ENCODE results near the gene ARMC7.
"Not testable (repeated sequence)": the region's sequence is repeated elsewhere in the genome, so short reads cannot be mapped to it uniquely, and the experiment has no call there.

The ARMC7 gene

GRCh38 chr17:75109407-75110233 lies at the start of gene ARMC7:
Gene ARMC7 (plus strand): TSS chr17:75109969. CDS start chr17:75110289, 320 bp downstream.
- in situ Hi-C loops (cut with MboI; ENCODE audit: low sequenced_read_pairs): no loop called here

- in situ Hi-C loops (cut with MboI; ENCODE audit: low sequenced_read_pairs): no loop called here
Measured at GRCh38 chr17:75060434-75061054, 49.2 kb upstream of the ARMC7 start.

- in situ Hi-C loops (cut with MboI; ENCODE audit: low sequenced_read_pairs): no loop called here
Measured at GRCh38 chr17:75061055-75061438, 48.7 kb upstream of the ARMC7 start.

GRCh38 chr17:75061618-75062017 lies 48.2 kb upstream of the ARMC7 start:
- in situ Hi-C loops (cut with MboI; ENCODE audit: low sequenced_read_pairs): no loop called here

GRCh38 chr17:75063201-75063600 lies 46.6 kb upstream of the ARMC7 start:
- in situ Hi-C loops (cut with MboI; ENCODE audit: low sequenced_read_pairs): no loop called here

GRCh38 chr17:75063626-75064025 lies 46.1 kb upstream of the ARMC7 start:
- in situ Hi-C loops (cut with MboI; ENCODE audit: low sequenced_read_pairs): no loop called here

GRCh38 chr17:75064040-75064439 lies 45.7 kb upstream of the ARMC7 start:
- in situ Hi-C loops (cut with MboI; ENCODE audit: low sequenced_read_pairs): no loop called here

GRCh38 chr17:75064460-75064859 lies 45.3 kb upstream of the ARMC7 start:
- in situ Hi-C loops (cut with MboI; ENCODE audit: low sequenced_read_pairs): no loop called here

GRCh38 chr17:75064867-75065561 lies 44.8 kb upstream of the ARMC7 start:
- in situ Hi-C loops (cut with MboI; ENCODE audit: low sequenced_read_pairs): no loop called here

- in situ Hi-C loops (cut with MboI; ENCODE audit: low sequenced_read_pairs): no loop called here
Measured at GRCh38 chr17:75065562-75066151, 44.1 kb upstream of the ARMC7 start.

GRCh38 chr17:75067856-75068255 lies 41.9 kb upstream of the ARMC7 start:
- in situ Hi-C loops (cut with MboI; ENCODE audit: low sequenced_read_pairs): no loop called here

- in situ Hi-C loops (cut with MboI; ENCODE audit: low sequenced_read_pairs): no loop called here
Measured at GRCh38 chr17:75068750-75069149, 41.0 kb upstream of the ARMC7 start.

- in situ Hi-C loops (cut with MboI; ENCODE audit: low sequenced_read_pairs): no loop called here
Measured at GRCh38 chr17:75069783-75070182, 40.0 kb upstream of the ARMC7 start.

GRCh38 chr17:75071478-75072271 lies 38.1 kb upstream of the ARMC7 start:
- in situ Hi-C loops (cut with MboI; ENCODE audit: low sequenced_read_pairs): not testable (repeated sequence)

GRCh38 chr17:75072909-75073308 lies 36.9 kb upstream of the ARMC7 start:
- in situ Hi-C loops (cut with MboI; ENCODE audit: low sequenced_read_pairs): not testable (repeated sequence)

- in situ Hi-C loops (cut with MboI; ENCODE audit: low sequenced_read_pairs): no loop called here
Measured at GRCh38 chr17:75073618-75074047, 36.1 kb upstream of the ARMC7 start.

GRCh38 chr17:75074532-75074931 lies 35.2 kb upstream of the ARMC7 start:
- in situ Hi-C loops (cut with MboI; ENCODE audit: low sequenced_read_pairs): no loop called here

- in situ Hi-C loops (cut with MboI; ENCODE audit: low sequenced_read_pairs): no loop called here
Measured at GRCh38 chr17:75075597-75076336, 34.0 kb upstream of the ARMC7 start.

- in situ Hi-C loops (cut with MboI; ENCODE audit: low sequenced_read_pairs): no loop called here
Measured at GRCh38 chr17:75077072-75077495, 32.7 kb upstream of the ARMC7 start.

Measured in HL-60/S4 treated with phorbol 12-myristate 13-acetate at 8.2 ng/mL for 4 days and 3 days (cell line).